MCF 10A (cell line): ENCODE measurements around the gene TMEM201. TPM values are rescaled to one million over a fixed set of nuclear protein-coding genes. Genes with fewer than 3 reads are reported as not detected.

Source experiments
- BruUV-seq: library from RNA; stranded (reverse); fragments of 400-500 nt; replicated peaks from 2 replicates; lab custom pipeline; 2021; lab: Mats Ljungman, UMichigan
- CTCF ChIA-PET: fragments of 300-600 bp; sonication (Branson Sonifier 250); formaldehyde crosslinking; extraction: SDS; loops from one replicate; lab custom pipeline; 2021; ENCODE audit warnings: antibody characterized with exemption, inconsistent platforms; lab: Yijun Ruan, JAX
- POLR2A ChIA-PET: fragments of 300-600, 350-650 bp; sonication (Branson Sonifier 250); formaldehyde crosslinking; extraction: SDS; loops from one replicate; lab custom pipeline; 2020; ENCODE audit warnings: antibody characterized with exemption, inconsistent platforms; lab: Yijun Ruan, JAX
- DNase-seq: peaks from one replicate; pipeline ENCODE4 v3.0.0-alpha.2; 2018; ENCODE audit not compliant: unreplicated experiment
- H3K27ac Mint-ChIP-seq: one replicate; pipeline ENCODE4 v1.8.0; 2022; ENCODE audit warnings: mild to moderate bottlenecking, low read depth, mixed read lengths; ENCODE audit not compliant: unreplicated experiment
- H3K27me3 Mint-ChIP-seq: one replicate; pipeline ENCODE4 v1.8.0; 2022; ENCODE audit warnings: mixed read lengths; ENCODE audit not compliant: insufficient read depth, unreplicated experiment
- H3K36me3 Mint-ChIP-seq: one replicate; pipeline ENCODE4 v1.8.0; 2022; ENCODE audit warnings: mild to moderate bottlenecking, moderate library complexity, mixed read lengths; ENCODE audit not compliant: insufficient read depth, unreplicated experiment
- H3K4me1 Mint-ChIP-seq: one replicate; pipeline ENCODE4 v1.8.0; 2022; ENCODE audit warnings: mixed read lengths; ENCODE audit not compliant: insufficient read depth, unreplicated experiment
- H3K4me3 Mint-ChIP-seq: one replicate; pipeline ENCODE4 v1.8.0; 2022; ENCODE audit warnings: mild to moderate bottlenecking, moderate library complexity, mixed read lengths; ENCODE audit not compliant: unreplicated experiment
- H3K9me3 Mint-ChIP-seq: one replicate; pipeline ENCODE4 v1.8.0; 2022; ENCODE audit warnings: mixed read lengths; ENCODE audit not compliant: unreplicated experiment
- intact Hi-C: fragments of 100-400 bp; cut with micrococcal nuclease; formaldehyde crosslinking; loops from 2 replicates; pipeline ENCODE4 v1.14.1; 2022
- total RNA-seq: library from RNA; stranded (reverse); gene quantifications from 2 replicates; pipeline ENCODE4 v1.2.3, GENCODE V29; 2022
- TF ChIP-seq, protein P1 (sequence below): fragments of 200-600 bp; IDR thresholded peaks from one replicate; pipeline ENCODE4 v1.8.0; 2022; ENCODE audit warnings: antibody characterized with exemption, mild to moderate bottlenecking; ENCODE audit not compliant: unreplicated experiment

TMEM201 gene
- total RNA-seq, 1 experiment from 2014 or later: 11.1 TPM

DNA sequence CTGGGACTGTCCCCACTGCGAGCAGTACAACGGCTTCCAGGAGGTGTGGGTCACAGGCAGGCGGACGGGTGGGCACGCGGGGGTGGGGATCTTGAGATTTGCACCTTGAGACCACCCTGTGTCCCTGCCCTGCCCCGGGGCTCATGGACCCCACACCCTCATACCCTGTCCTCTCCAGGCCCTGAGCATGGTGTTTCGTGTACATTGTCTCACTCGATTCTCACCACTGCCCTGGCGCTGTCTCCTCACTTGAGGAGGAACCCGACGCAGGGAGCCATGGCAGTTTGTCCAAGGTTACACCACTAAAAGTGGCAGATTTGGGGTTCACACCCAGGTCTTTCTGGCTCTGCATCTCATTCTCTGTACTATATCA is 7.2 kb downstream of the TMEM201 start:
- Mint-ChIP-seq H3K27ac (no peak overlapping the region), H3K27me3 (no peaks in the 10 kb centered on the region), H3K4me1 (peaks cover 6% of the 10 kb centered on the region), H3K9me3 (no peaks in the 10 kb centered on the region), H3K4me3 (no peak overlapping the region), H3K36me3 (peaks cover 34% of the 10 kb centered on the region)
- ChIA-PET POLR2A (no interaction called here), CTCF (interaction anchor here (0.8 kb wide), 1 partner anchor 13 kb away, joined by 3 read pairs; no protein-coding TSS in a partner anchor)
- DNase-seq: no peak
- TF ChIP-seq, protein P1, sequence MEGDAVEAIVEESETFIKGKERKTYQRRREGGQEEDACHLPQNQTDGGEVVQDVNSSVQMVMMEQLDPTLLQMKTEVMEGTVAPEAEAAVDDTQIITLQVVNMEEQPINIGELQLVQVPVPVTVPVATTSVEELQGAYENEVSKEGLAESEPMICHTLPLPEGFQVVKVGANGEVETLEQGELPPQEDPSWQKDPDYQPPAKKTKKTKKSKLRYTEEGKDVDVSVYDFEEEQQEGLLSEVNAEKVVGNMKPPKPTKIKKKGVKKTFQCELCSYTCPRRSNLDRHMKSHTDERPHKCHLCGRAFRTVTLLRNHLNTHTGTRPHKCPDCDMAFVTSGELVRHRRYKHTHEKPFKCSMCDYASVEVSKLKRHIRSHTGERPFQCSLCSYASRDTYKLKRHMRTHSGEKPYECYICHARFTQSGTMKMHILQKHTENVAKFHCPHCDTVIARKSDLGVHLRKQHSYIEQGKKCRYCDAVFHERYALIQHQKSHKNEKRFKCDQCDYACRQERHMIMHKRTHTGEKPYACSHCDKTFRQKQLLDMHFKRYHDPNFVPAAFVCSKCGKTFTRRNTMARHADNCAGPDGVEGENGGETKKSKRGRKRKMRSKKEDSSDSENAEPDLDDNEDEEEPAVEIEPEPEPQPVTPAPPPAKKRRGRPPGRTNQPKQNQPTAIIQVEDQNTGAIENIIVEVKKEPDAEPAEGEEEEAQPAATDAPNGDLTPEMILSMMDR: no peak
- BruUV-seq: no TSS peak
- intact Hi-C loops: no loop called here

DNA sequence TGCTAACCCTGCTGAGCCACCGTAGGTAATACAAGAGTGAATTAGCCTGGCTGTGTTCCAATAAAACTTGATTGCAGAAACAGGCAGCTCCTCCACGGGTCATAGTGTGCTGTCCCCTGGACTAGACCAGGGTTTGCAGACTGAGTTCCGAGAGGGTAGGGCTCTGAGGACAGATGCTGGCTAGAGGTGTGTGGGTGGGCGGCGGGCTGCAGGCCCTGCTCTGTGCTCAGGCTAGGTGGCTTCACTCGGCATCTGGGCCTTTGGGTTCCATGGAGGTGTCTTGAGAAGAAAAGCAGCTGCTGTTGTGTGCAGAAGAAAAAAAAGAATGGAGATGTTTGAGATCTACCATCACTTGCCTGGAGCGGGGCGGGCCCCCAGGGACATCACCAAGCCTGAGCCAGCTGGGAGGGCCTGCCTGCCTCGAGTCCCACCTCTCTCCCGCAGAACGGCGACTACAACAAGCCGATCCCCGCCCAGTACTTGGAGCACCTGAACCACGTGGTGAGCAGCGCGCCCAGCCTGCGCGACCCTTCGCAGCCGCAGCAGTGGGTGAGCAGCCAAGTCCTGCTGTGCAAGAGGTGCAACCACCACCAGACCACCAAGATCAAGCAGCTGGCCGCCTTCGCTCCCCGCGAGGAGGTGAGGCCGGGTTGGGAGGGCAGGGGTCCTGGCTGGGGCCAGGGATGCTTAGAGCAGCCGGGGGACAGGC is 7.9 kb downstream of the TMEM201 start:
- BruUV-seq: no TSS peak
- peaks cover 38% of the 10 kb centered on the region for H3K36me3 Mint-ChIP-seq

DNA sequence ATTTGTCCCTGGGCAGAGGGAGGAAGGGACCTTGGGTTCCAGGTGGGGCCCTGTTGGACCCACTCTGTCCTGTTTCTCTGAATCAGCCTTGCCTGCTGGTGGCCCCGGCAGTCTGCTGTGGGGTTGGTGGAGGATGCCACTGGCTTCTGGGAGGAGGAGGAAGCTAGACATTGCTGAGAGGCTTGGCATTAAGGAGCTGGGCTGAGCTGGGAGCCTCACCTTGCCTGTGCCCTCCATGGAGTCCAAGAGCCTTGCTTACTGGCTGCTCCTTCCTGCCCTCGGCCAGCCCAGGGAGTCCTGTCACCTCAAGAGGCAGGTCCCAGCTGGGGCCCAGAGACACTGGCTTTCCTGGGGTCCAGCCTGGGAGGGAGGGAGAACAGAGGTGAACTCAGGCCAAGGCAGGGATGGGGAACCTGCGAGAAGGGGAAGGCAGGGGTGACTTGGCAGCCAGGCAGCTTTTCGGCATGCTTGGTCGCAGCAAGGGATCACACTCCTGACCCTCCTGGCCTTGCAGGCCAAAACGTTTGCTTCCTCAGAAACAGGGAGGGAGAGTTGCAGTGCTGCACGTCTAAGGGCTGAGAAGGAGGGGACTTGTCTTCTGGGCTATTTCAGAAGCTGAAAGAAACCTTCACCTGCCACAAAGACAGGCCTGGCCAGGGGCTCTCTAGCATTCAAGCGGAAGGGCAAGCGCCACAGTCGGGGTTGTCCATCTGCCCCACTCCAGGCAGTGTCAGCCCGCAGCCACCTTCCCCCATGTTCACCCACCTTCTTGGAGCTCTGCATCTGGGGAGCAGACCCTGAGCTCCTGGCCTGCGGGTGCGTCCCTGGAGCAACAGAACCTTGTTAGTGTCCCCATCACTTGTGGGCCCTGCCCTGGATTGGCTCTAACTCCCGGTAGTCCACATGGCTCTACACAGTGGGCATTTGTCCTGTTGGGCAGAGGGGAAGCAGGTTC is 8.9 kb downstream of the TMEM201 start:
- H3K36me3 Mint-ChIP-seq: peaks cover 38% of the 10 kb centered on the region
- H3K4me3 Mint-ChIP-seq: no peak overlapping the region
- ChIA-PET CTCF (interaction anchor here (0.6 to 2.1 kb wide), 3 partner anchors 8 to 279 kb away, joined by 4 to 6 read pairs (median 5); no protein-coding TSS in a partner anchor), POLR2A (interaction anchor here (0.7 to 1.2 kb wide), 2 partner anchors 9 to 27 kb away, joined by 3 to 4 read pairs; partner anchors contain the start of gene TMEM201)
- no peak for DNase-seq
- BruUV-seq: no TSS peak
- no peaks in the 10 kb centered on the region for H3K9me3 Mint-ChIP-seq
- H3K4me1 Mint-ChIP-seq: peaks cover 5% of the 10 kb centered on the region
- TF ChIP-seq, protein P1: no peak
- no peak overlapping the region for H3K27ac Mint-ChIP-seq
- intact Hi-C loops: no loop called here
- H3K27me3 Mint-ChIP-seq: no peaks in the 10 kb centered on the region

More for the DNA sequence above, 7.9 kb downstream of the TMEM201 start:
- POLR2A ChIA-PET: interaction anchor here (1.2 kb wide), 1 partner anchor 8 kb away, joined by 3 read pairs; the partner anchor contains the start of gene TMEM201
- Mint-ChIP-seq H3K4me3 (no peak overlapping the region), H3K27me3 (no peaks in the 10 kb centered on the region), H3K9me3 (no peaks in the 10 kb centered on the region), H3K27ac (no peak overlapping the region), H3K4me1 (peaks cover 5% of the 10 kb centered on the region)
- intact Hi-C loops: no loop called here
- CTCF ChIA-PET: no interaction called here
- DNase-seq: no peak
- TF ChIP-seq, protein P1: no peak

DNA sequence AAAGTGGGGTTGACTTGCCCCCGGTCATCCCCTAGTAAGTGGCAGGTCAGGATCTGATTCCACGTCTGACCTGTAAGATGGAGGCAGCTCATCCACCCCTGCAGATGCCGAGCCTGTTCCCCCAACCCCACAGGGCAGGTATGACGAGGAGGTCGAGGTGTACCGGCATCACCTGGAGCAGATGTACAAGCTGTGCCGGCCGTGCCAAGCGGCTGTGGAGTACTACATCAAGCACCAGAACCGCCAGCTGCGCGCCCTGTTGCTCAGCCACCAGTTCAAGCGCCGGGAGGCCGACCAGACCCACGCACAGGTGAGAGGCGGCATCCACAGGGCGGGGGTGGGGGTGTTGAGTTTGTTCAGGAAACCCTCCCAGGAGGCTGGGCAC is 9.6 kb downstream of the TMEM201 start:
- ChIA-PET POLR2A (no interaction called here), CTCF (interaction anchor here (0.6 to 2.1 kb wide), 4 partner anchors 9 to 278 kb away, joined by 3 to 6 read pairs (median 4); no protein-coding TSS in a partner anchor)
- no peaks in the 10 kb centered on the region for H3K9me3 Mint-ChIP-seq
- no peak overlapping the region for H3K4me3 Mint-ChIP-seq
- no TSS peak for BruUV-seq
- intact Hi-C loops: no loop called here
- peaks cover 38% of the 10 kb centered on the region for H3K36me3 Mint-ChIP-seq
- TF ChIP-seq, protein P1: no peak
- no peak for DNase-seq
- no peak overlapping the region for H3K27ac Mint-ChIP-seq
- H3K27me3 Mint-ChIP-seq: no peaks in the 10 kb centered on the region
- peaks cover 4% of the 10 kb centered on the region for H3K4me1 Mint-ChIP-seq
